ENCODE measurements around the gene AATK. TPM values are rescaled to one million over a fixed set of nuclear protein-coding genes. Genes with fewer than 3 reads are reported as not detected.
A peak's percentile ranks its signal among the peaks of the same experiment; 100 is the strongest.

AATK gene
- polyA plus RNA-seq, 1 of the 3 experiments (the other 2 are of a cell fraction) = 0.51 TPM

DNA sequence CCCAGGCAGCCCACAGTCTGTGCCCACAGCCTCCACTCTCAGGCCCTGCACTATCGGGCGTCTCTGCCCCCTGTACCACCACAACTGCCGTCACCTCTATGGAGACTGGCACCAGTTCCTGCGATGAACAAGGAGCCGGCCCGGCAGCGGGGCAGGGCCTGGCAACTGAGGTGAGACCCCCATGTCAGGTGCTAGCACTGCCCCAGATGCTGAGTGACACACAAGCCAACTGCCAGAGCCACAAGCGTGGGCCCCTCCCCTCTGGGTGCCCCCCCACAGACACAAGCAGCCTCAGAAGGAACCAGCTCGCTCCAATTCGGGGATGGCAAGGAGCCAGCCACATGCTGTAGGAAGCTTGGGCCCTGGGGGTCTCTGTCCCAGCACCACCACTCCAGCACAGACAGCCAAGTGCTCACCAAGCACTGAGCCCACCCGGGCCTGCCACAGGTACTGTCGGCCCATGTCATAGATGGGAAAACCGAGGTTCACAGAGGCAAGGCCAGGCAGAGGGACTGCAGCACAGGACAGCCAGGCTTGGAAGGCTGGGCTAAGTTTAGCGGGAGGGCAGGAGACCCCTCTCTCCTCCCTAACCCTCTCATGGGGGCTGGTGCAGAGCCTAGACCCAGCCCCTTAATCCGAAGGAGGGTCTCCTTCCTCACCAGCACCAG lies 2.2 kb downstream of the AATK start:
- POLR2A ChIA-PET = no interaction called here
- no peaks in the 10 kb centered on the region for H4K20me1 ChIP-seq (ENCODE audit: insufficient read depth)
- peaks cover 0 to 26% of the 10 kb centered on the region in 2 experiments; a peak in 1 of 4 replicates for H3K4me1 ChIP-seq (ENCODE audit: control insufficient read depth in 1 of 2, insufficient read depth in 2 of 2, low read depth in 1 of 2, low read length in 1 of 2)
- no peaks in the 10 kb centered on the region for H3K9me2 ChIP-seq
- H3K4me3 ChIP-seq (ENCODE audit: low read depth in 2 of 2, low read length in 1 of 2) = no peak overlapping the region
- H2AFZ ChIP-seq (ENCODE audit: low read depth) = no peak overlapping the region
- no peaks in the 10 kb centered on the region for H3K79me2 ChIP-seq (ENCODE audit: insufficient read depth)
- CTCF ChIA-PET = interaction anchor here (0.6 to 4.3 kb wide), 6 partner anchors 11 to 62 kb away, joined by 4 to 42 read pairs (median 8); no protein-coding TSS in a partner anchor
- H3K27me3 ChIP-seq (ENCODE audit: insufficient read depth) = peaks cover 22% of the 10 kb centered on the region; the same call in 1 of the 2 replicates
- no peak for TF ChIP-seq MEF2A (IDR thresholded peaks at IDR 0.05; ENCODE audit: borderline replicate concordance, low read depth)
- no peak for TF ChIP-seq RFX5 (IDR thresholded peaks at IDR 0.05; ENCODE audit: low read length)
- no peak for TF ChIP-seq NRF1 (IDR thresholded peaks at IDR 0.05; ENCODE audit: low read depth, low read length)
- TF ChIP-seq ELF1 (IDR thresholded peaks at IDR 0.05) = no peak
- TF ChIP-seq FOSL2 (IDR thresholded peaks at IDR 0.05; ENCODE audit: borderline replicate concordance, low read depth) = no peak
- no peak for TF ChIP-seq FOXJ3 (CRISPR knock-in tag; IDR thresholded peaks at IDR 0.05)
- TF ChIP-seq RAD21 (IDR thresholded peaks at IDR 0.05; ENCODE audit: low read length) = no peak
- no peak for TF ChIP-seq USF2 (IDR thresholded peaks at IDR 0.05; ENCODE audit: borderline replicate concordance, low read depth, low read length)
- no peak for TF ChIP-seq YY1 (IDR thresholded peaks at IDR 0.05; ENCODE audit: low read depth)
- no peak for TF ChIP-seq EP300 (IDR thresholded peaks at IDR 0.05; ENCODE audit: borderline replicate concordance in 1 of 2, low read depth in 1 of 2, low read length in 1 of 2)
- no peaks in the 10 kb centered on the region for H3K36me3 ChIP-seq (replicated peaks in 1 of 2; ENCODE audit: control insufficient read depth in 1 of 2, insufficient read depth in 2 of 2, low read length in 1 of 2)
- H3K9ac ChIP-seq = no peak overlapping the region
- H3K4me2 ChIP-seq = no peak overlapping the region
- H3K9me3 ChIP-seq = no peaks in the 10 kb centered on the region
- WGBS (ENCODE audit: low lambda C conversion rate) = 75% methylated on average over 12 of the region's 15 CpGs
- peak overlapping the region in 1 of 2 experiments; percentile 85; a peak in 1 of 4 replicates for H3K27ac ChIP-seq (ENCODE audit: low read depth in 2 of 2, low read length in 1 of 2)
- no peak for DNase-seq
- H3F3A ChIP-seq (replicated peaks; ENCODE audit: insufficient read depth) = peaks cover 12% of the 10 kb centered on the region

DNA sequence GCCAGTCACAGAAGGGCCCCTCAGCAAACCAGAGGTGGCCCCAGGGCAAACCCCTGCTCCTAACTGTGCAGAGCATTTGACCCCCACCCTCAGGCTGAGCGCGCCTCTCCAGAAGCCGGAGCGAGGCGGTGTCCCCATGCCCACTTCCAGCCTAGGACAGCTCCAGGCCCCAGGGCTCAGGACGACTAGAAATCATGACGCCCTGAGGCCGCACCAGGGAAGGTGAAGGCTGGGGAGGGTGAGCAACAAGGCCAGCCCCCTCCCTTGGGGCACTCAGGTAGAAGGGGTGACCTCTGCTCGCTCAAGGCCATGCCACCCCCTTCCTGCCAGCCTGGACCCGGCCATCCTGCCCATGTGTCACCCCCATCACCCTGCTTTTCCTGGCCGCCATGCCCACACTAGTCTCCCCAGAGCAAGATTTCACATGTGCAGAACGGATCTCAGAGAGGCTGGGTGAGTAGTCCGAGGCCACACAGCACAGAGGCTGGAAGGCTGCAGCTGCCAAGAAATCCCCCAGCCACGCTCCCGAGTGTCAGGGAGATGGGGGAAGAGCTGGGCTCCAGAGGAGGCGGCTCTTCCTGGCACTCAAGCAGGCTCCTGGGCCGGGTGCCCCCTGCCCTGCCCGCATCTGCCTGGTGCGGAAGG lies 2.8 kb downstream of the AATK start:
- peaks cover 12% of the 10 kb centered on the region for H3F3A ChIP-seq (replicated peaks; ENCODE audit: insufficient read depth)
- H3K27me3 ChIP-seq (ENCODE audit: insufficient read depth) = peaks cover 22% of the 10 kb centered on the region; the same call in 1 of the 2 replicates
- DNase-seq = no peak
- no peak overlapping the region for H2AFZ ChIP-seq (ENCODE audit: low read depth)
- H3K9me2 ChIP-seq = no peaks in the 10 kb centered on the region
- H3K79me2 ChIP-seq (ENCODE audit: insufficient read depth) = no peaks in the 10 kb centered on the region
- ChIA-PET POLR2A (no interaction called here), CTCF (interaction anchor here (1.0 to 4.3 kb wide), 3 partner anchors 14 to 38 kb away, joined by 5 to 42 read pairs (median 7); no protein-coding TSS in a partner anchor)
- H3K4me3 ChIP-seq (ENCODE audit: low read depth in 2 of 2, low read length in 1 of 2) = no peak overlapping the region
- H3K36me3 ChIP-seq (replicated peaks in 1 of 2; ENCODE audit: control insufficient read depth in 1 of 2, insufficient read depth in 2 of 2, low read length in 1 of 2) = no peaks in the 10 kb centered on the region
- peaks cover 0 to 26% of the 10 kb centered on the region in 2 experiments; a peak in 1 of 4 replicates for H3K4me1 ChIP-seq (ENCODE audit: control insufficient read depth in 1 of 2, insufficient read depth in 2 of 2, low read depth in 1 of 2, low read length in 1 of 2)
- H3K9me3 ChIP-seq = no peaks in the 10 kb centered on the region
- 76% methylated on average over 13 of the region's 19 CpGs for WGBS (ENCODE audit: low lambda C conversion rate)
- H3K4me2 ChIP-seq = no peak overlapping the region
- no peak overlapping the region for H3K27ac ChIP-seq (ENCODE audit: low read depth in 2 of 2, low read length in 1 of 2)
- H3K9ac ChIP-seq = no peak overlapping the region
- H4K20me1 ChIP-seq (ENCODE audit: insufficient read depth) = no peaks in the 10 kb centered on the region
- TF ChIP-seq, protein P1, sequence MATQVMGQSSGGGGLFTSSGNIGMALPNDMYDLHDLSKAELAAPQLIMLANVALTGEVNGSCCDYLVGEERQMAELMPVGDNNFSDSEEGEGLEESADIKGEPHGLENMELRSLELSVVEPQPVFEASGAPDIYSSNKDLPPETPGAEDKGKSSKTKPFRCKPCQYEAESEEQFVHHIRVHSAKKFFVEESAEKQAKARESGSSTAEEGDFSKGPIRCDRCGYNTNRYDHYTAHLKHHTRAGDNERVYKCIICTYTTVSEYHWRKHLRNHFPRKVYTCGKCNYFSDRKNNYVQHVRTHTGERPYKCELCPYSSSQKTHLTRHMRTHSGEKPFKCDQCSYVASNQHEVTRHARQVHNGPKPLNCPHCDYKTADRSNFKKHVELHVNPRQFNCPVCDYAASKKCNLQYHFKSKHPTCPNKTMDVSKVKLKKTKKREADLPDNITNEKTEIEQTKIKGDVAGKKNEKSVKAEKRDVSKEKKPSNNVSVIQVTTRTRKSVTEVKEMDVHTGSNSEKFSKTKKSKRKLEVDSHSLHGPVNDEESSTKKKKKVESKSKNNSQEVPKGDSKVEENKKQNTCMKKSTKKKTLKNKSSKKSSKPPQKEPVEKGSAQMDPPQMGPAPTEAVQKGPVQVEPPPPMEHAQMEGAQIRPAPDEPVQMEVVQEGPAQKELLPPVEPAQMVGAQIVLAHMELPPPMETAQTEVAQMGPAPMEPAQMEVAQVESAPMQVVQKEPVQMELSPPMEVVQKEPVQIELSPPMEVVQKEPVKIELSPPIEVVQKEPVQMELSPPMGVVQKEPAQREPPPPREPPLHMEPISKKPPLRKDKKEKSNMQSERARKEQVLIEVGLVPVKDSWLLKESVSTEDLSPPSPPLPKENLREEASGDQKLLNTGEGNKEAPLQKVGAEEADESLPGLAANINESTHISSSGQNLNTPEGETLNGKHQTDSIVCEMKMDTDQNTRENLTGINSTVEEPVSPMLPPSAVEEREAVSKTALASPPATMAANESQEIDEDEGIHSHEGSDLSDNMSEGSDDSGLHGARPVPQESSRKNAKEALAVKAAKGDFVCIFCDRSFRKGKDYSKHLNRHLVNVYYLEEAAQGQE (IDR thresholded peaks at IDR 0.05; ENCODE audit: low read depth, low read length) = no peak
- TF ChIP-seq EZH2phosphoT487 (IDR thresholded peaks at IDR 0.05; ENCODE audit: borderline replicate concordance, low read depth) (no peak), ZBTB33 (IDR thresholded peaks at IDR 0.05; ENCODE audit: borderline replicate concordance, low read depth) (no peak), MEF2A (IDR thresholded peaks at IDR 0.05; ENCODE audit: borderline replicate concordance, low read depth) (no peak), TEAD4 (IDR thresholded peaks at IDR 0.05; ENCODE audit: borderline replicate concordance, insufficient read depth) (no peak), PBX3 (IDR thresholded peaks at IDR 0.05) (no peak), TCF12 (IDR thresholded peaks at IDR 0.05) (no peak), ELF1 (IDR thresholded peaks at IDR 0.05) (no peak), FOXM1 (IDR thresholded peaks at IDR 0.05; ENCODE audit: low read depth) (no peak), GABPA (IDR thresholded peaks at IDR 0.05; ENCODE audit: low read depth) (no peak), TAF1 (IDR thresholded peaks at IDR 0.05; ENCODE audit: borderline replicate concordance, low read depth, low read length) (no peak)
